Activated naive CD4-positive, alpha-beta T cell treated with anti-CD3 and anti-CD28 coated beads, Interleukin-2, amount 10 ng/mL, durations not matched to agents 7 days and 5 days (primary cell): ENCODE measurements around the gene MDFIC2.

Experiments used
- CTCF ChIA-PET: fragments of 350-600 bp; sonication (Branson Sonifier 250); formaldehyde crosslinking; loops from one replicate; lab custom pipeline; 2021; ENCODE audit warnings: antibody characterized with exemption; lab: Charles Lee
- DNase-seq: peaks from one replicate; pipeline ENCODE4 v3.0.0-alpha.2; 2020
- H3K27ac Mint-ChIP-seq: one replicate; pipeline ENCODE4 v1.8.0; 2021; ENCODE audit warnings: mild to moderate bottlenecking, moderate library complexity, mixed read lengths
- H3K27me3 Mint-ChIP-seq: one replicate; pipeline ENCODE4 v1.8.0; 2021; ENCODE audit warnings: mild to moderate bottlenecking, mixed read lengths
- H3K36me3 Mint-ChIP-seq: one replicate; pipeline ENCODE4 v1.8.0; 2021; ENCODE audit warnings: mixed read lengths
- H3K4me1 Mint-ChIP-seq: one replicate; pipeline ENCODE4 v1.8.0; 2021; ENCODE audit warnings: mixed read lengths
- H3K4me3 Mint-ChIP-seq: one replicate; pipeline ENCODE4 v1.8.0; 2021; ENCODE audit warnings: mild to moderate bottlenecking, moderate library complexity, mixed read lengths
- H3K9me3 Mint-ChIP-seq: one replicate; pipeline ENCODE4 v1.8.0; 2021; ENCODE audit warnings: mixed read lengths

The MDFIC2 gene

GRCh38 chr3:70182166-70182565 lies 130.3 kb downstream of the MDFIC2 start:
- Mint-ChIP-seq H3K36me3 (no peaks in the 10 kb centered on the region), H3K27ac (no peak overlapping the region), H3K9me3 (no peaks in the 10 kb centered on the region), H3K4me1 (no peaks in the 10 kb centered on the region), H3K27me3 (peaks cover 3% of the 10 kb centered on the region), H3K4me3 (no peak overlapping the region)
- CTCF ChIA-PET = no interaction called here
- no peak for DNase-seq

GRCh38 chr3:70180664-70181063 lies 131.8 kb downstream of the MDFIC2 start:
- Mint-ChIP-seq H3K27me3 (peaks cover 3% of the 10 kb centered on the region), H3K4me1 (no peaks in the 10 kb centered on the region), H3K4me3 (no peak overlapping the region), H3K9me3 (no peaks in the 10 kb centered on the region), H3K27ac (no peak overlapping the region), H3K36me3 (no peaks in the 10 kb centered on the region)
- DNase-seq = no peak
- CTCF ChIA-PET = no interaction called here

GRCh38 chr3:70179111-70179510 lies 133.3 kb downstream of the MDFIC2 start:
- no peaks in the 10 kb centered on the region for H3K36me3 Mint-ChIP-seq

GRCh38 chr3:70177881-70178645 lies 134.4 kb downstream of the MDFIC2 start:
- no peak for DNase-seq
- Mint-ChIP-seq H3K27me3 (peaks cover 3% of the 10 kb centered on the region), H3K36me3 (no peaks in the 10 kb centered on the region), H3K9me3 (no peaks in the 10 kb centered on the region), H3K27ac (no peak overlapping the region), H3K4me3 (no peak overlapping the region), H3K4me1 (no peaks in the 10 kb centered on the region)
- CTCF ChIA-PET = no interaction called here

More at GRCh38 chr3:70179111-70179510, 133.3 kb downstream of the MDFIC2 start:
- CTCF ChIA-PET = no interaction called here
- Mint-ChIP-seq H3K27me3 (peaks cover 3% of the 10 kb centered on the region), H3K4me1 (no peaks in the 10 kb centered on the region), H3K9me3 (no peaks in the 10 kb centered on the region), H3K4me3 (no peak overlapping the region), H3K27ac (no peak overlapping the region)
- no peak for DNase-seq

- Mint-ChIP-seq H3K27ac (no peak overlapping the region), H3K36me3 (no peaks in the 10 kb centered on the region), H3K4me3 (no peak overlapping the region), H3K27me3 (no peaks in the 10 kb centered on the region), H3K4me1 (no peaks in the 10 kb centered on the region), H3K9me3 (no peaks in the 10 kb centered on the region)
- DNase-seq = no peak
- CTCF ChIA-PET = no interaction called here
Measured at GRCh38 chr3:70176224-70176623, 136.2 kb downstream of the MDFIC2 start.

GRCh38 chr3:70156808-70157207 lies 155.6 kb downstream of the MDFIC2 start:
- Mint-ChIP-seq H3K9me3 (no peaks in the 10 kb centered on the region), H3K36me3 (no peaks in the 10 kb centered on the region), H3K4me3 (no peak overlapping the region), H3K27ac (no peak overlapping the region), H3K4me1 (no peaks in the 10 kb centered on the region), H3K27me3 (no peaks in the 10 kb centered on the region)
- no peak for DNase-seq
- CTCF ChIA-PET = no interaction called here

- CTCF ChIA-PET = interaction anchor here (0.6 to 1.8 kb wide), 2 partner anchors 30 to 61 kb away, joined by 3 to 5 read pairs; no protein-coding TSS in a partner anchor
- no peaks in the 10 kb centered on the region for H3K9me3 Mint-ChIP-seq
- no peak overlapping the region for H3K4me3 Mint-ChIP-seq
- H3K27me3 Mint-ChIP-seq = no peaks in the 10 kb centered on the region
- no peak for DNase-seq
- no peaks in the 10 kb centered on the region for H3K36me3 Mint-ChIP-seq
- no peak overlapping the region for H3K27ac Mint-ChIP-seq
- H3K4me1 Mint-ChIP-seq = no peaks in the 10 kb centered on the region
Measured at GRCh38 chr3:70150599-70150998, 161.8 kb downstream of the MDFIC2 start.

GRCh38 chr3:70149714-70150400 lies 162.6 kb downstream of the MDFIC2 start:
- CTCF ChIA-PET = interaction anchor here (0.6 to 1.8 kb wide), 2 partner anchors 29 to 61 kb away, joined by 3 to 5 read pairs; no protein-coding TSS in a partner anchor
- H3K36me3 Mint-ChIP-seq = no peaks in the 10 kb centered on the region

More at GRCh38 chr3:70149714-70150400, 162.6 kb downstream of the MDFIC2 start:
- DNase-seq = no peak
- no peaks in the 10 kb centered on the region for H3K27me3 Mint-ChIP-seq
- H3K4me1 Mint-ChIP-seq = no peaks in the 10 kb centered on the region
- no peak overlapping the region for H3K27ac Mint-ChIP-seq
- no peak overlapping the region for H3K4me3 Mint-ChIP-seq
- no peaks in the 10 kb centered on the region for H3K9me3 Mint-ChIP-seq
